ENCODE results near the gene CRABP1.

GRCh38 chr15:78312536-78312935, 27.6 kb upstream of the CRABP1 start:
- TF ChIP-seq CTCF (IDR thresholded peaks at IDR 0.05) (no peak), POLR2A (IDR thresholded peaks at IDR 0.05) (no peak)

Data from gastroesophageal sphincter (tissue), 3 donors.